DOHH2 (cell line): ENCODE measurements around the gene PIK3R2.

ENCODE experiments used
- CTCF ChIP-seq: fragments of 200-600 bp; sonication (generic); IDR thresholded peaks from one replicate; pipeline ENCODE4 v1.5.1; 2014; ENCODE audit warnings: antibody characterized with exemption, mild to moderate bottlenecking, low read depth, low read length; ENCODE audit not compliant: poor library complexity, severe bottlenecking
- EZH2phosphoT487 ChIP-seq: fragments of 200-600 bp; sonication (generic); IDR thresholded peaks from 2 replicates; pipeline ENCODE4 v1.6.1; 2017; ENCODE audit warnings: borderline replicate concordance, mild to moderate bottlenecking, antibody characterized with exemption, low read length, moderate library complexity, mixed read lengths

- TF ChIP-seq CTCF (peak; percentile 96), EZH2phosphoT487 (no peak)
Measured at GRCh38 chr19:18152442-18152816, 534 bp upstream of the PIK3R2 start.
